HG03571 (cell line): ENCODE measurements around the gene TRIO.
"Not testable (repeated sequence)": the region's sequence is repeated elsewhere in the genome, so short reads cannot be mapped to it uniquely, and the experiment has no call there.

Experiments
- ATAC-seq: cut with Tn5 transposase; IDR thresholded peaks from one replicate; pipeline ENCODE4 v1.9.1; 2021; ENCODE audit not compliant: unreplicated experiment

Gene TRIO

DNA sequence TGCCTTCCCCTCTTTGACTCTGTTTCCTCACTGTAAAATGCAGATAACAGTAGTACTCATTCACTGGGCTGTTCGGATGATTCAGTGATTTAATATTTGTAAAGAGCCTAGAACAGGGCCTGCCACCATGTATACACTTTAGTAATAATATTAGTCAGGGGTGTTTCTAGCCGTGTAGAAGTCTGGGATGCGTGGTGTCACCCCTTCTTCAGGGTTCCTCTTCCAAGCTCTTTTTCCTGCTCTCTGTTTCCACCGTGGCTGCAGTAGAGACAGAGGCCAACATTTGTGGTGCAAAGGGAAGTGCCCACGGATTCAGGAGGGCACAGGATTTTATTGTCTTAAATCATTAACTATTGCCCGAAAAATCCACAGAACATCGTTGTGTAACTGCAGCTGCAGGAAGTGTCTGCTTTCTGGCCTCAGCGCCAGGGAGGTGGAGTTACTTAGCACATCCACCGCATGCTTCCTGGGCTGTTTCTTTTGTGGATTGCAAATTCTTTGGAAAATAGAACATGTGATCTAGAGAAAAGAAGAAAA lies 61.7 kb downstream of the TRIO start:
- no peak for ATAC-seq

GRCh38 chr5:14206028-14206725 lies 63.0 kb downstream of the TRIO start:
- ATAC-seq: no peak

DNA sequence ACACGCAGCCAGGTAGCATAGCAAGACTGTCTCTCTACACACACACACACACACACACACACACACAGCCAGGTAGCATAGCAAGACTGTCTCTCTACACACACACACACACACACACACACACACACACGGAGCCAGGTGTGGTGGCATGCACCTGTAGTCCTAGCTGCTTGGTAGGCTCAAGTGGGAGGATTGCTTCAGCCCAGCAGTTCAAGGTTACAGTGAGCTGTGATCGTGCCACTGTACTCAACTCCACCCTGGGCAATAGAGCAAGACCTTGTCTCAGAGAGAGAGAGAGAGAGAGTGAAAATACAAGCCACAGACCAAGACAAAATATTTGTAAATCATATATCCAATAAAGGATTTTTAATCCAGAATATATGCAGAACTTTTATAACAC lies 64.3 kb downstream of the TRIO start:
- ATAC-seq: not testable (repeated sequence)

- ATAC-seq: peak; percentile 55
Observed at GRCh38 chr5:14208071-14209021, 65.2 kb downstream of the TRIO start.

GRCh38 chr5:14209222-14209822 lies 66.2 kb downstream of the TRIO start:
- ATAC-seq: no peak

- no peak for ATAC-seq
Observed at GRCh38 chr5:14209836-14210235, 66.7 kb downstream of the TRIO start.

- no peak for ATAC-seq
Observed at GRCh38 chr5:14210729-14211128, 67.6 kb downstream of the TRIO start.

DNA sequence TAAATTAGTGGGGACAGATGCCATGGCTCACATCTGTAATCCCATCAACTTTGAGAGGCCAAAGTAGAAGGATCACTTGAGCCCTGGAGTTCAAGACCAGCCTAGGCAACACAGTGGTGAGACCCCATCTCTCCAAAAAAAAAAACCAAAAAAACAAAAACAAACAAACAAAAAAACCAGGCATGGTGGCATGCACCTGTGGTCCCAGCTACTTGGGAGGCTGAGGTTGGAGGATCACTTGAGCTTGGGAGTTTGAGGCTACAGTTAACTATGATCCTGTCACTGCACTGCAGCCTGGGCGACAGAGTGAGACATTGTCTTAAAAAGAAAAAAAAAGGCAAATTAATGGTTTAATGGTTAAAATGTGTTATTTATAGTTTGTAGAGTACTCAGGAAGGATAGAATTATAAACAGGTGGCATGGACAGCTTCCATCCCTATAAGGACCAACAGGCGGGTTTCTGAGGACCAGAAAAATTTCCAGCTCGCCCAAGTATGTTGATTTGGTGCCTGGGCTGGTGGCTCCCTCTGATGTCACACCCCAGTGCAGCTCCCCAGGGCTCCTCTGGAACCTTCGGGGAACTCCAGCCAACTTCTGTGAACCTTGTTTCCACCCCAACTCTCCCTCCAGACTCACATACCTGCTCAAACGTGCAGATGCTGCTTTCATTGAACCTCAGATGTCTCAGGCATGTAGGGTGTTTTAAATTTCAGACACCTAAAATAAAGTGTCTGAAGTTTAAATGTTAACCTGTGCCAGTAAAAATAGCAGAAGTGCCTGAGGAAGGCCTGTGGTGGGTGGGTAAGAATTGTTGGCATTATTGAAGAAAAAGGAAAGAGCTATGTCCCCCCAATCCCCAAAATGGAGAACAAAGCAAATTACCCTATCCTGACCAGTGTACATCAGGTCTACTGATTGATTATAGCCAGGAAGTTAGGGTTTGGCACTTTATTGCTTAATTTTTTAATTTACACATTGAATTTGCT lies 69.0 kb downstream of the TRIO start:
- peak; percentile 28 for ATAC-seq

DNA sequence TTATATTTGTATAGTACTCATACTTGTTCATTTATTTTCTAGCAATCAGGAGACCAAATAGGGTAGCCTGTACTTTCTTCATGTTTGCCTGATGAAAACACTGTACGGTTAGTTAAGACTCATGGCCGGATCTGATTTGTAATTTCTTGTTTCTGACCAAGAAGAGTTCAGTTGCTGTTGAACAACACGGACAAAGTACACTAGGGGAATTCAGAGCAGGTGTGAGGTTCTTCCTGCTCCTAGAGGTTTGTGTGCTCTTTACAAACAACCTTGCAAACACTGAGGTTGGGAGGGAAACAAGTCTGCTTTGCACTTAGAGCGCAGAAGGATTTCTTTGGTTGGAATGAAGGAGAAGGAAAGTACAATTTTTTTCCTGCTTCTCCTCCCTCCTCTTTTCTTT lies 69.7 kb downstream of the TRIO start:
- peak; percentile 28 for ATAC-seq

- no peak for ATAC-seq
Observed at GRCh38 chr5:14213253-14213652, 70.1 kb downstream of the TRIO start.

- ATAC-seq: peak; percentile 47
Observed at GRCh38 chr5:14213813-14214585, 70.9 kb downstream of the TRIO start.

GRCh38 chr5:14215901-14216300 lies 72.8 kb downstream of the TRIO start:
- ATAC-seq: no peak

- no peak for ATAC-seq
Observed at GRCh38 chr5:14216372-14216771, 73.2 kb downstream of the TRIO start.

DNA sequence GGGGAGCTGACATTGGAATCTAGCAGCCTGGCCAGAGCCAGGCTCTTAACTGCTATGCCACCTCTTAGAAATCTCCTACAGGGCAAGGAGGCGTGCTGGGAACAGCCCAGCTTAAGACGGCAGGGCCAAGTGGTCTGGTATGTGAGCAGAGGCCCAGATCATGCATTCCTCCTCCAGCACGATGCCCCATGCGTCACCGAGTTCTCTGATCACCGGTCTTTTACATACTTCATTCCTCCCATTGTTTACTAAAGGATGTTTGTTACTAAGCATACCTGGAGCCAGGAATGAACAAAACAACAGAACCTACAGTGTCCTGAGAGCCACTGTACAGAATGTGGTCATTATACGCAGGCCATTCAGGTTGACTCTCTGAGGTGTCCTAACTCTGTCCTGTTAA lies 73.8 kb downstream of the TRIO start:
- no peak for ATAC-seq

DNA sequence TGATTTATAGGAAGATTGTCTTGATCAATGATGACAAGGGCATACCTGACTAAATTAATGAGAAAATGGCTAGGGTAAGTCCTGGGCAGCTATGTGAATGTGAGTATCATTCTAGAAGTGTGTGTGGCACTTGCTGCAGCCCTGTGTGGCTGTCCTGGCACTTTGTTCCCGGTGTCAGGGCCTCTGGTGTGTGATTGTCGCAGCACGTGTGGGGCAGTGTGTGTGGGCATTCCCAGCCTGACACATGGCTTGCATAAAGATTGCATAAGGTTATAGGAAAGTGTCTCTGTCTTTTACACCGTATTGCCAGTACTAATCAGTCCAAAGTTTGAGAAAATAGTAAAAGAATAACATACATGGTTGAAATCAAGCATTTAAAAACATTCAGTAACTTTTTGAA lies 74.4 kb downstream of the TRIO start:
- ATAC-seq: no peak

- no peak for ATAC-seq
Observed at GRCh38 chr5:14218011-14218410, 74.9 kb downstream of the TRIO start.

GRCh38 chr5:14218480-14218879 lies 75.3 kb downstream of the TRIO start:
- no peak for ATAC-seq

DNA sequence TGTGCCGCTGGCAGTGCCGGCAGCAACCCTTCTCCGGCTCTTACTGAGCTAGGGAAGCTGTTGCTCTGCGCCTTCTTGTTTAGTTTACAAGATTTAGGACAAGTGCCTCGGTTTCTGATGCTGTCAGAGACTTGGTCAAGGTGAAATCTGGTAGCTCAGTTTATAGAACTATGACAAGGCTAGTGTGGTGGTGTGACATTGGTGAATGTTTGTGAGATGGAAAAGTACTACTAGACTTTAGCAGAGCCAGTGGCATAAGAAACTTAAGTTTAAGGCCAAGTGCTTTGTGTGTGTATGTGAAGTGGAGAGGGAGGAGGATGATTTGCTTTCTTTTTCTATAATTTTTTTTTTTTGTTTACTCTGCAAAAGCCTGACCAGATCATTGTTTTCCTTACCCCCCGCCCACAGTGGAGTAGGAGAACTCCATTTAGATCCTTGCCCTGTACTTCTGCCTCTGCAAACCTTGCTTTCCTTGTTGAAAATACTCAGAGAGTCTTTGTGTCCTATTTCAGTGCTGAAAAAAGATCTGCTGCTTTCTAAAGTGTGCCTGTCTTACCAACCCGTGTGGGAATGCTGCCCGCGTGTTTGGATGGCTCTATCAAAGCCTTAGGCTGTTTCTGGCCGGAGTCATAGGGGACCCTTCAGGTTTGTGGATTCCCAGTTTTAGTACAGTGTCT lies 75.9 kb downstream of the TRIO start:
- no peak for ATAC-seq
